ENCODE results near the gene CDH8.

The CDH8 gene

DNA sequence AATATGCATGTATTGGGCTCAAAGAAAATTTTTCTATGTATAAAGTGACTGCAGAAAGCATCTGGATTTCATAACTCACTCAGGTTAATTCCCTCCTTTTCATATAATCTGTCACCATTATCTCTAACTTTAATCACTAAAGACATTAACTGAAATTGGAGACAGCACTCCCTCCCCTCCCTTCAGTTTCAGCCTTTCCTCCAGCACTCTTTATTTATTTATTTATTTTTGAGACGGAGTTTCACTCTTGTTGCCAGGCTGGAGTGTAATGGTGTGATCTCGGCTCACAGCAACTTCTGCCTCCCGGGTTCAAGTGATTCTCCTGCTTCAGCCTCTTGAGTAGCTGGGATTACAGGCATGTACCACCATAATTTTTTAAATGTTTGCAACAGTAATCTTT, 43.1 kb downstream of the CDH8 start:
- ChIA-PET CTCF (no interaction called here), POLR2A (no interaction called here)
- TF ChIP-seq, protein P1, sequence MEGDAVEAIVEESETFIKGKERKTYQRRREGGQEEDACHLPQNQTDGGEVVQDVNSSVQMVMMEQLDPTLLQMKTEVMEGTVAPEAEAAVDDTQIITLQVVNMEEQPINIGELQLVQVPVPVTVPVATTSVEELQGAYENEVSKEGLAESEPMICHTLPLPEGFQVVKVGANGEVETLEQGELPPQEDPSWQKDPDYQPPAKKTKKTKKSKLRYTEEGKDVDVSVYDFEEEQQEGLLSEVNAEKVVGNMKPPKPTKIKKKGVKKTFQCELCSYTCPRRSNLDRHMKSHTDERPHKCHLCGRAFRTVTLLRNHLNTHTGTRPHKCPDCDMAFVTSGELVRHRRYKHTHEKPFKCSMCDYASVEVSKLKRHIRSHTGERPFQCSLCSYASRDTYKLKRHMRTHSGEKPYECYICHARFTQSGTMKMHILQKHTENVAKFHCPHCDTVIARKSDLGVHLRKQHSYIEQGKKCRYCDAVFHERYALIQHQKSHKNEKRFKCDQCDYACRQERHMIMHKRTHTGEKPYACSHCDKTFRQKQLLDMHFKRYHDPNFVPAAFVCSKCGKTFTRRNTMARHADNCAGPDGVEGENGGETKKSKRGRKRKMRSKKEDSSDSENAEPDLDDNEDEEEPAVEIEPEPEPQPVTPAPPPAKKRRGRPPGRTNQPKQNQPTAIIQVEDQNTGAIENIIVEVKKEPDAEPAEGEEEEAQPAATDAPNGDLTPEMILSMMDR (IDR thresholded peaks at IDR 0.05; ENCODE audit: control extremely low read depth, extremely low read depth, low read depth, missing control alignments), result no peak
- no peak for DNase-seq (ENCODE audit: extremely low spot score)

DNA sequence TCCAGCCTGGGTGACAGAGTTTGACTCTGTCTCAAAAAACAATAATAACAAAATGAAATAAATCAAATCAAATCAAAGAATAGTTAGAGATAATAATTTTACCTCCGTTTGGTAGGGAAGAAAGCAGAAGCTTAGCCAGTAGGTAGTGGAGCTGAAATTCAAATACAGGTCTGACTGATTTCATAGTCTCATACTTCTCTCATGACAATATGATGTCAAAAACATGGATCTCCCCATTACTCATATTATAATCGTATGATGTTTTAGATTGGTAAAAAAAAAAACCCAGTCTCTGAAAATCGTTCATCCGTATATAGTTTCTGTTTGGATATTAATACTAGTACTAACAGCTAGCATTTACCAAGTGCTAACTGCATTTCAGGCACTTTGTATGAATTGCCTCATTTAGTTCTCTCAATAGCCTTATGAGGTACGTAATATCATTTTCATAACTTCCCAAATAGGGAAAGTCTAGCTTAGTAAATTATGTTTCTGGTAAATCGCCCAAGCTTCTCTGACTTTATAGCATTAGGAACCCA, 48.7 kb downstream of the CDH8 start:
- no peak for DNase-seq (ENCODE audit: extremely low spot score)
- TF ChIP-seq, protein P1 (IDR thresholded peaks at IDR 0.05; ENCODE audit: control extremely low read depth, extremely low read depth, low read depth, missing control alignments), result no peak
- ChIA-PET POLR2A (no interaction called here), CTCF (no interaction called here)

DNA sequence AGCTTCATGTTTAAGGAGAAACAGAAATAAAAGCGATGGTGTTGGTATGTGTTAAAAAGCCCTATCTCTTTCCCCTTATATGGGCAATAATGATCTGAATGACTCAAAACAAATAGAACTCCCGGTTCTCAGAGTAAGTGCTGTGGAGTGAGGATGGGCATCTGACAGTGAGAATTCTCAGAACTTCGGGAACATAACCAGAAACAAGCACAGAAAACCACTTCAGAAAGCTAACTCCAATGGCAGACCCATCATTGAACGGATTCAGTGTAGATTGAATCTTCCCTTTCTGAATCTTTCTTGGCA, 67.2 kb downstream of the CDH8 start:
- DNase-seq (ENCODE audit: extremely low spot score), result no peak
- CTCF ChIA-PET, result interaction anchor here (1.1 to 1.4 kb wide), 3 partner anchors 9 to 25 kb away, joined by 3 read pairs; no protein-coding TSS in a partner anchor
- TF ChIP-seq, protein P1 (IDR thresholded peaks at IDR 0.05; ENCODE audit: control extremely low read depth, extremely low read depth, low read depth, missing control alignments), result no peak
- POLR2A ChIA-PET, result no interaction called here

DNA sequence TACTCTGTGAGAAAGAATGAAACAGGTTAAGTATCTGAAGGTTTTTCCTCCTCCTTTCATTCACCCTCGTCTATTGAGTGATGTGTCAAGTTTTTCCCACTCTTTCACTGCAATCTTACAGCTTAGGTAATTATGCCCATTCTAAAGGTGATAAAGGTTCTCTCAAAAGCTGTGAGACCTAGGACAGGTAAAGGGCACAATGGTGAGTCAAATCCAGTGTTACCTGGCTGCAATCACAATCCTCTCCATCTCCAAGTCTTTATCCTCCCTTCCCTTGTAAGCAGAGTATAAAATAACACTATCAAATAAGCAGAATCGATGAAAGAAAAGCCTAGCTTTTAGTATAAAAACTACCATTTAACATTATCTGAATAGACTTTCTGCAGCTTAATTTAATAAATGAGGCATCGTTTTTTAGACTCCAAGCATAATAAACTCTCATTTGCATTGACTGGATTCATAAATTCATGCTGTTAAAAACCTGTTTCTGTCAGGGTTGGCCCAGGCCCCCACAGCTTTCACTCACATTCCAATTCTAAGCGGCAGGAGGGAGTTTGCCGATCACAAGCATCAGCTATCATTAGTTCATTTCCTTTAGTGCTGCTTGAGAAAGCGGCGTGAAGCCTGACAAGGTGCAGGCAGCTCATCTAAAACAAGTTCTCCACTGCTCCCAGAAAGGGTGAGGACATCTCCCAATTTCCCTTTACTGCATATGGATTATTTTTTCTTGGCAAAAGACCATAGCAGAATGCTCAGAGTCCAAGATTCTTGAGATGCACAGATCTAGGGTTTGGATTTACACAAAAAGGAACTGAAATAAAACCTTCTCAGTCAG, 67.8 kb downstream of the CDH8 start:
- DNase-seq (ENCODE audit: extremely low spot score), result no peak
- TF ChIP-seq, protein P1 (IDR thresholded peaks at IDR 0.05; ENCODE audit: control extremely low read depth, extremely low read depth, low read depth, missing control alignments), result no peak
- ChIA-PET POLR2A (no interaction called here), CTCF (interaction anchor here (1.1 to 1.4 kb wide), 2 partner anchors 9 to 24 kb away, joined by 3 read pairs; no protein-coding TSS in a partner anchor)

DNA sequence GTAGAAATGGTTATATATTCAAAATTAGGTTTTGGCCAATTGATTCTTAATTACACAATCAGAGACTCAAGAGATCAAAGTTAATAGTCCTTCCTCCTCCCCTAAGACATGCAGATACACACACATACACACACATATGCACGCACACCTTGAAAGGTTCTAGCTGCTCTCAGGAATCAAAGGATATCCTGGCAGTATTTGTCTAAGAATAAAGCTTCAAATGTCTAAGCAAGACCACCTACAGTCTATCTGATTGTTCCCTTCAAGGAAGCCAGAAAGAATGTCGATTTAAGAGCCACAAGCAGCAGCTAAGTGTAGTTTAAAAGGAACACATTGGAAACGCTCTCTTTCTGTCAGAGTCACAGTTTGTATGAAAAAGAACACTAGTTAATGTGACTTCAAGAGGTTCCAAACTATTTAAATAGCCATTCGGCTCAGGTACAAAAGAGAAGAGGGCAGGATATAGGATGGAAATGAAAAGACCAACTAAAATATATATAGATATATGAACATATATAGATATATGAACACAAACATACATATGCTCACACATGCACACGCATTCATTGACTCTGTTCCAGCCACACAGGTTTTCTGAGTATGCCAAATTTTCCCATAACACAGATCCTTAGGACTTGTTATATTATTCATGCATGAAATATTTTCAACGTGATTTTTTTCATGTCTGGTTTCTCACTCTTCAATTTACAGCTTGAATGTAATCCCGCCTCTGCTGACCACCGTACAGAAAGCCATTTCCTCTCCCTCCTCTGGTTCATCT, 79.0 kb downstream of the CDH8 start:
- no peak for DNase-seq (ENCODE audit: extremely low spot score)
- TF ChIP-seq, protein P1 (IDR thresholded peaks at IDR 0.05; ENCODE audit: control extremely low read depth, extremely low read depth, low read depth, missing control alignments), result no peak
- ChIA-PET CTCF (interaction anchor here (1.1 kb wide), 1 partner anchor 9 kb away, joined by 3 read pairs; no protein-coding TSS in a partner anchor), POLR2A (no interaction called here)

DNA sequence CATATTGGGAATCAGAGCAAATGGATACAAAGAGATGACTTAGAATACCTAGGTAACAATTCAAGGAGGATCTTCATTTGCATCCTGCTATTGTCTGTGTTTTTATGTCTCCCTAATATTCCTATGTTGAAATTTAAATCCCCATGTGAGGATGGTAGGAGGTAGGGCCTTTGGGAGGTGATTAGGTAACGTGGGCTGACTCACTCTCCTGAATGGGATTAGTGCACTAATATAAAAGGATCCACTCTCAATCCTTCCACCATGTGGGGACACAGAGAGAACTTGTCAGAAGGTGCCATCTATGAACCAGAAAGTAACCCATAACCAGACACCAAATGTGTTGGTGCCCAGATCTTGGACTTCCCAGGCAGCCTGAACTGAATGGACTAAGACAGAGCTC, 83.4 kb downstream of the CDH8 start:
- CTCF ChIA-PET, result interaction anchor here (1.5 kb wide), 1 partner anchor 9 kb away, joined by 4 read pairs; no protein-coding TSS in a partner anchor
- TF ChIP-seq, protein P1 (IDR thresholded peaks at IDR 0.05; ENCODE audit: control extremely low read depth, extremely low read depth, low read depth, missing control alignments), result no peak
- no peak for DNase-seq (ENCODE audit: extremely low spot score)
- POLR2A ChIA-PET, result no interaction called here

Data from GM10248 (cell line).